Measurements from ENCODE around the gene FAM181A. TPM values are rescaled to one million over a fixed set of nuclear protein-coding genes. Genes with fewer than 3 reads are reported as not detected.

FAM181A gene
- total RNA-seq, 2 donors from 2014 or later, result not detected

- TF ChIP-seq CTCF (IDR thresholded peaks at IDR 0.05), result no peak
- no peaks in the 10 kb centered on the region for H3K27me3 ChIP-seq (replicated peaks; ENCODE audit: insufficient read depth)
- H3K27ac ChIP-seq, result no peak overlapping the region
- H3K36me3 ChIP-seq, result no peaks in the 10 kb centered on the region
- no peak overlapping the region for H3K4me3 ChIP-seq
- H3K4me1 ChIP-seq (ENCODE audit: control insufficient read depth in 1 of 2, low read depth in 2 of 2), result no peaks in the 10 kb centered on the region
- ATAC-seq (ENCODE audit: insufficient number of reproducible peaks, low FRiP score, low read depth), result no peak
- no peak for DNase-seq (ENCODE audit: low spot score)
- H3K9me3 ChIP-seq, result no peaks in the 10 kb centered on the region
Measured at GRCh38 chr14:93903342-93904184, 23.6 kb upstream of the FAM181A start.

- H3K27ac ChIP-seq, result no peak overlapping the region
- no peak for ATAC-seq (ENCODE audit: insufficient number of reproducible peaks, low FRiP score, low read depth)
- no peak for TF ChIP-seq CTCF (IDR thresholded peaks at IDR 0.05)
- H3K9me3 ChIP-seq, result no peaks in the 10 kb centered on the region
- no peak overlapping the region for H3K4me3 ChIP-seq
- H3K27me3 ChIP-seq (replicated peaks; ENCODE audit: insufficient read depth), result no peaks in the 10 kb centered on the region
- DNase-seq (ENCODE audit: low spot score), result no peak
- no peaks in the 10 kb centered on the region for H3K36me3 ChIP-seq
- no peaks in the 10 kb centered on the region for H3K4me1 ChIP-seq (ENCODE audit: control insufficient read depth in 1 of 2, low read depth in 2 of 2)
Measured at GRCh38 chr14:93905623-93906022, 21.5 kb upstream of the FAM181A start.

- H3K27me3 ChIP-seq (replicated peaks; ENCODE audit: insufficient read depth), result no peaks in the 10 kb centered on the region
- DNase-seq (ENCODE audit: low spot score), result no peak
- ATAC-seq (ENCODE audit: insufficient number of reproducible peaks, low FRiP score, low read depth), result no peak
- peak; percentile 57 for TF ChIP-seq CTCF (IDR thresholded peaks at IDR 0.05)
- no peaks in the 10 kb centered on the region for H3K36me3 ChIP-seq
- no peaks in the 10 kb centered on the region for H3K4me1 ChIP-seq (ENCODE audit: control insufficient read depth in 1 of 2, low read depth in 2 of 2)
- no peak overlapping the region for H3K4me3 ChIP-seq
- no peaks in the 10 kb centered on the region for H3K9me3 ChIP-seq
- no peak overlapping the region for H3K27ac ChIP-seq
Measured at GRCh38 chr14:93906341-93907329, 20.5 kb upstream of the FAM181A start.

GRCh38 chr14:93909429-93910128 lies 17.6 kb upstream of the FAM181A start:
- TF ChIP-seq CTCF (IDR thresholded peaks at IDR 0.05), result no peak
- no peaks in the 10 kb centered on the region for H3K4me1 ChIP-seq (ENCODE audit: control insufficient read depth in 1 of 2, low read depth in 2 of 2)
- no peak for ATAC-seq (ENCODE audit: insufficient number of reproducible peaks, low FRiP score, low read depth)
- no peaks in the 10 kb centered on the region for H3K9me3 ChIP-seq
- DNase-seq (ENCODE audit: low spot score), result no peak
- H3K36me3 ChIP-seq, result no peaks in the 10 kb centered on the region
- H3K27ac ChIP-seq, result no peak overlapping the region
- no peaks in the 10 kb centered on the region for H3K27me3 ChIP-seq (replicated peaks; ENCODE audit: insufficient read depth)
- no peak overlapping the region for H3K4me3 ChIP-seq
